ENCODE data around the gene PFN4.
A peak's percentile ranks its signal among the peaks of the same experiment; 100 is the strongest.

The PFN4 gene

GRCh38 chr2:24123195-24123921 is at the start of gene PFN4, which contains the start of gene FAM228B:
Gene PFN4, minus strand, starts transcription at chr2:24123334. Its CDS starts 799 bp downstream, at chr2:24122535.
Gene FAM228B, plus strand, starts transcription at chr2:24123469. Its CDS starts 893 bp downstream, at chr2:24124362.
- H3K4me3 ChIP-seq (replicated peaks in 1 of 2; ENCODE audit: low read depth in 2 of 2, low read length in 2 of 2), result peak within 1 kb of the TSS; percentile 78 to 89
- DNase-seq (ENCODE audit: low read depth in 2 of 2), result peak; percentile 76 to 90
- no peak for TF ChIP-seq CTCF (IDR thresholded peaks at IDR 0.05; ENCODE audit: low read depth, low read length)

- DNase-seq (ENCODE audit: low read depth in 2 of 2), result no peak
- no peak overlapping the region for H3K4me3 ChIP-seq (replicated peaks in 1 of 2; ENCODE audit: low read depth in 2 of 2, low read length in 2 of 2)
- TF ChIP-seq CTCF (IDR thresholded peaks at IDR 0.05; ENCODE audit: low read depth, low read length), result no peak
Measured at GRCh38 chr2:24169023-24169422, 45.9 kb upstream of the PFN4 start.

GRCh38 chr2:24164416-24164973 is 41.4 kb upstream of the PFN4 start:
- peak in 1 of 2 donors; percentile 36 for DNase-seq (ENCODE audit: low read depth in 2 of 2)
- no peak overlapping the region for H3K4me3 ChIP-seq (replicated peaks in 1 of 2; ENCODE audit: low read depth in 2 of 2, low read length in 2 of 2)
- peak; percentile 80 for TF ChIP-seq CTCF (IDR thresholded peaks at IDR 0.05; ENCODE audit: low read depth, low read length)

DNA sequence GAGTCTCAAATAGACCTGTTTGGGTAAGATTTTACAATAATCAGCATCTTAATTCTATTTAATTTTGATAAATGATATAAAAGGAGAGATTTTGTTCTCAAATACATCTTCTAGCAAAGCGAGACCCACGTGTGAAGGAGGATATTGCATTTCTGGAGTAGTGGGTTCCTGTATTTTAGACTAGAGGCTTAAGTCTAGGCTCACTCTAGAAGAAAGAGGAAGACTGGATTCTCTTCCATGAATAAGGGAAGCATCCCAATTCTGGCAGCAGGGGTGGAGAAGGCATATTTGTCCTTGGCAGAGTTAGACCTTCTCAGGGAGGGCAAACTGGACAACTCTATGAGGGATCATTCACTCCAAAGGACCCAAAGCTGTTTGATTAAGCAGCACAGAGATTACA is 40.5 kb upstream of the PFN4 start:
- H3K4me3 ChIP-seq (replicated peaks in 1 of 2; ENCODE audit: low read depth in 2 of 2, low read length in 2 of 2), result no peak overlapping the region
- no peak for DNase-seq (ENCODE audit: low read depth in 2 of 2)
- no peak for TF ChIP-seq CTCF (IDR thresholded peaks at IDR 0.05; ENCODE audit: low read depth, low read length)

DNA sequence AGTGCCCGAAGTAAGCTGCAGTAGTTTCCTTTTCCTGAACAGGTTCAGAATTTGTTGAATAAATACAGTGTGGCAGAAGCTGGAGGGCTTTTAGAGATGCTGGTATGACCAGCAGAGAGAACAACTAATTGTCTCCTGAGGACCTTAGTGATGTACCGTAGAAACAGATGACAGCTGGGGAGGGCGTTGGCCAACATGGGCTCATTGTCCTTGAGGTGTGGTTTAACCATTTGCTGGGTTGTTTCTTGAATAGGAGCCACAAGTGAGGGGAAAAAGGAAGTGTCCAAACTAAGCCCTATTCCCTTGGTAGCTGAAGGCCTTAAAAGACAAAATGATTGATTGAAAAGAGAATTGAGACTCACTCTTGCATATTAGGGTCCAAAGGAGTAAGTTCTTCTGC is 40.1 kb upstream of the PFN4 start:
- no peak overlapping the region for H3K4me3 ChIP-seq (replicated peaks in 1 of 2; ENCODE audit: low read depth in 2 of 2, low read length in 2 of 2)
- no peak for DNase-seq (ENCODE audit: low read depth in 2 of 2)
- no peak for TF ChIP-seq CTCF (IDR thresholded peaks at IDR 0.05; ENCODE audit: low read depth, low read length)

GRCh38 chr2:24162494-24162893 is 39.4 kb upstream of the PFN4 start:
- no peak for TF ChIP-seq CTCF (IDR thresholded peaks at IDR 0.05; ENCODE audit: low read depth, low read length)

More at GRCh38 chr2:24162494-24162893, 39.4 kb upstream of the PFN4 start:
- no peak overlapping the region for H3K4me3 ChIP-seq (replicated peaks in 1 of 2; ENCODE audit: low read depth in 2 of 2, low read length in 2 of 2)
- no peak for DNase-seq (ENCODE audit: low read depth in 2 of 2)

Measured in cardiac fibroblast (primary cell).